ENCODE results near the gene ENTPD2.

Gene ENTPD2

DNA sequence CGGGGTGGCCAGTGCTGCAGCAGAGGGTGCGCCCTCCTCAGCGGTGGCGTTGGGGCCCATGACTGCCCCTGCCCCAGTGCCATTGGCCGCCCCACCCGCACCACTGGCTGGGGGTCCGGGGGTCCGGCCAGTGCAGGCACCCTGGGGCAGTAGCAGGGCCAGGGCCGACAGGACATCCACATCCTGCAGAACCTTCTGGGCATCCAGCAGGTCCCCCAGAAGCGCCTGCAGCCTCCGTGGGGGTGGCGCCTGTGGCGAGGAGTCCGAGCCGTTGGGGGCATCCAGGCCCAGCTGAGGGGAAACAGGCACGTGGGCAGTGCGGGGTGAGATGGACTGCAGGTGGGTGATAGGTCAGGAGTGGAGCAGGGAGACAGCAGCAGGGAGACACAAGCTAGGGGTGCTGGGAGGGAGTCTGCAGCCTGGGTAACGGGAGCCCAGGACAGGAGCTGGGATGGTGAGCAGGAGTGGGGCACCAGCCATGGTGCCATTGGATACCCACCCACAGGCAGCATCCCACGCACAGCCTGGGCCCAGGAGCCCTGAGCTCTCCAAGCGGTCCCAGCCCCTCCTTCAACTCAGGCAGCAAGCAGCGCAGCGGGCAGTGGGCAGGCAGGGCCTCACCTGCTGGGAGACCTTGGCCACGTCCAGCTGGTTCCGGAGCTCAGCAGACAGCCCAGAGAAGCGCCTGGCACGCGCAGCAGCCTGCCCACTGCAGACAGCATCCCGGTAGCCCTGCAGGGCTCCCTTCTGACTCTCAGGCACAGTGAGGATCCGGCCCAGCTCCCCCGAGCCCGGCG is 32.9 kb downstream of the ENTPD2 start:
- DNase-seq (ENCODE audit: low read depth), result no peak
- H3K4me3 ChIP-seq (ENCODE audit: low read depth, low read length), result no peak overlapping the region
- TF ChIP-seq, protein P1, sequence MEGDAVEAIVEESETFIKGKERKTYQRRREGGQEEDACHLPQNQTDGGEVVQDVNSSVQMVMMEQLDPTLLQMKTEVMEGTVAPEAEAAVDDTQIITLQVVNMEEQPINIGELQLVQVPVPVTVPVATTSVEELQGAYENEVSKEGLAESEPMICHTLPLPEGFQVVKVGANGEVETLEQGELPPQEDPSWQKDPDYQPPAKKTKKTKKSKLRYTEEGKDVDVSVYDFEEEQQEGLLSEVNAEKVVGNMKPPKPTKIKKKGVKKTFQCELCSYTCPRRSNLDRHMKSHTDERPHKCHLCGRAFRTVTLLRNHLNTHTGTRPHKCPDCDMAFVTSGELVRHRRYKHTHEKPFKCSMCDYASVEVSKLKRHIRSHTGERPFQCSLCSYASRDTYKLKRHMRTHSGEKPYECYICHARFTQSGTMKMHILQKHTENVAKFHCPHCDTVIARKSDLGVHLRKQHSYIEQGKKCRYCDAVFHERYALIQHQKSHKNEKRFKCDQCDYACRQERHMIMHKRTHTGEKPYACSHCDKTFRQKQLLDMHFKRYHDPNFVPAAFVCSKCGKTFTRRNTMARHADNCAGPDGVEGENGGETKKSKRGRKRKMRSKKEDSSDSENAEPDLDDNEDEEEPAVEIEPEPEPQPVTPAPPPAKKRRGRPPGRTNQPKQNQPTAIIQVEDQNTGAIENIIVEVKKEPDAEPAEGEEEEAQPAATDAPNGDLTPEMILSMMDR (IDR thresholded peaks at IDR 0.05; ENCODE audit: low read depth, low read length, missing control alignments), result no peak

DNA sequence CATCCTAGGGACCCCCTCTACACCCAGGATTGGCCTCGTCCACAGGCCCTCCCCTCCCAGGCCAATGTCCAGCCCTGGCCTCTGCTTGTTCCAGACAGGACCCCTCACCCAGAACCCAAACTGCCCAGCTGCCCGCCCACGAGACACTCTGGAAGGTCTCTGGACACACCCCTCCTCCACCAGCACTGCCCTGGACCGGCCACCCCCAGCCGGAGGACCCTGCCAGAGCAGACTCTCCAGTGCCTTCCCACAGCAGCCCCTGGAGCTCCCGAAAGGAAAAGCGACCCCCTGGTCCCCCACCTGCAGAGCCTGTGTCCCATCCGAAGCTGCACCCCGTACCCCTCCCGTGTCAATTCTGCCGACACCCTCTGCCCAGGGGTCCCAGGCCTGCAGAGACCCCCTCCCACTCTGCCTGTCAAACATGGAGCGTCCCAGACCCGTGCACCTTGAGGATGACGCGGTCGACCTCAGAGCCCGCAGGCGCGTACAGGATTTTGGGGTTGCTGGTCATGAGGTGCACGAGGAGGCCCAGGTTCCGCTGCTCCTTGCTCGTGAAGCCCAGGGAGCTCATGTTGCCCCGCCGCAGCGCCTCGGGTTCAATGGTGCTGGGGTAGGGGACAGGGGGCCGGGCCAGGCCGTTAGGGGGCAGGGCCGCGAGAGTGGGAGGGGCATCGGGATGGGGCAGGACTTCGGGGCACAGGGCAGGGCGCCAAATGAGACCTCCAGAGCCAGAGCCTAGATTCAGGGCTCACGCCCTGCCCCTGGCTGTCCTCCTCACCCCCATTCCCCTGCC is 33.8 kb downstream of the ENTPD2 start:
- no peak for DNase-seq (ENCODE audit: low read depth)
- no peak overlapping the region for H3K4me3 ChIP-seq (ENCODE audit: low read depth, low read length)
- TF ChIP-seq, protein P1 (IDR thresholded peaks at IDR 0.05; ENCODE audit: low read depth, low read length, missing control alignments), result no peak

DNA sequence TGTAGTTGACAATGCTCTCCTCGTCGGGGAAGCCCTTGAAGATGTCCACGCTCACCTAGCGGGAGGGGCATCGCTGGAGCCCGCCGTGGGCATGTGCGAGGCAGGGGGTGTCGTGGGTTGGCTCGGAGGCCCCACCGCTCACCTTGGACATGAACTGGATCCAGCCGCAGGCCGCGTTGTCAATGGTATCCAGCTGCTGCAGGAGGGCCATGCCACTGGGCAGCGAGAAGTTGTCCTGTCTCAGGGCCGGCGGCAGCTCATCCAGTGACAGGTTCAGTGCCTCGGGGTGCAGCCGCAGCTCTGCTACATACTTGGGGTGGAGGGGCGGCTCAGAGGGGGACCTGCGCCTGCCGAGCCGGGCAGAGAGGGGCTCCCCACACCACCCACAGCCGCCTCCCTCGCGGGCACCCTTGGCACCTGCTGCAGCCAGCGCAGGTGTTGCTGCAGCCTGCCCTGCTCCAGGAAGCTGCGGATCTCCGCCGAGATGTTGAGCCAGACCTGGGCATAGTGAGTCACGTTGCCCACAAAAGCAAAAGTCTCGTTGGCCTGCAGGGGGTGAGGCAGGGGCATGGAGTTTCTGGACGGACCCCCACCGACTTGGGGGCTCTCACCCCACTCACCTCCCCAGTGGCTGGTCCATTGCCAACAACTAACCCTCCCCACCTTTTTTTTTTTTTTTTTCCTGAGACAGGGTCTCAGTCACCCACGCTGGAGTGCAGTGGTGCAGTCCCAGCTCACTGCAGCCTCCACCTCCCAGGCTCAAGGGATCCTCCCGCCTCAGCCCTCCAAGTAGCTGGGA is 34.9 kb downstream of the ENTPD2 start:
- TF ChIP-seq, protein P1 (IDR thresholded peaks at IDR 0.05; ENCODE audit: low read depth, low read length, missing control alignments), result no peak

DNA sequence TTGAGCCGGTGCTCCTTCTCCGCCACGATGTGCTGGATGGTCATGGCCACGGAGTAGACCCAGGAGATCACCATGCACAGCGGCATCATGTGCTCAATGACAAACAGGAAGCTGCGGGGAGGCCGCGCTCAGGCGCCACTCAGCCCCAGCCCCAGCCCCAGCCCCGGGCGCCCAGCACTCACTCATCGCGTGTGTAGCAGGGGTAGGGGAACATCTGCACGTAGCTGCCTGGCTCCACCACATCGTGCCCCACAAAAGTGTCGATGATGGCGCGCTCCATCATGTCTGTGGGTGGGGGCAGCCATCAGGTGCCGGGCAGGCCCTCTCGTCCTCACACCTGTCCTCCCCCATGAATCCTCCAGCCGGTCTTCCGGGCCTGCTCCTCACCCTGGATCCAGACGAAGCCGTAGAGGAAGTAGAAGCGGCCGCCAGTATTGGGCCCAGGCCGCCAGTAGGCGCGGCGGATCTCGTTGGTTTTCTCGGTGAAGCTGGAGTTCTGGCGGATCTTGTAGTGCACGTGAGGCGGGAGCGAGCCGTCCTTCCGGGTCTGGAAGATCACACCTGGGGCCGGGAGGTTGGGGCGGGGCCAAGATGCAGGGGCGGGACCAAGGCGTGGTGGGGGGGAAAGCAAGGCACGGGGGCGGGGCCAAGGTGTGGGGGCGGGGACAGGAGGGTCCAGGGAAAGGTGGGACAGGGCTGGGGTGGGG is 35.9 kb downstream of the ENTPD2 start:
- no peak overlapping the region for H3K4me3 ChIP-seq (ENCODE audit: low read depth, low read length)

More for the DNA sequence above, 34.9 kb downstream of the ENTPD2 start:
- H3K4me3 ChIP-seq (ENCODE audit: low read depth, low read length), result no peak overlapping the region
- DNase-seq (ENCODE audit: low read depth), result no peak

DNA sequence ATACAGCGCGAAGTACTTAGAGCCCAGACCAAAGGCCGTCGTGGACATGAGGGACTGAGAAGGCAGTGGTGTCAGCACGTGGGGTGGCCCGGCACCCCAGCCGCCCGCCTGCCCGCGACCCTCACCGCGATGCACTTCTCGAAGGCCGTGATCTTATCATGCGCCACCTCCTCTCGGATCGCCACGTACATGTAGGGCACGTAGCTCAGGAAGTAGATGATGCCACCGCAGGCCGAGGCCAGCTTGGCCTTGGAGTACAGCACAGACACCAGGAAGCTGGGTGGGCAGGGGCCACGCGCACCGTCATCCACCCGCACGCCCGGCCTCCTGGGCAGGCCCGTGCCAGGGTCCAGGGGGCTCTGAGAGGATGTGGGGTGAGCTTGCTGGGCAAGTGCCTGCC is 36.8 kb downstream of the ENTPD2 start:
- no peak for DNase-seq (ENCODE audit: low read depth)
- TF ChIP-seq, protein P1 (IDR thresholded peaks at IDR 0.05; ENCODE audit: low read depth, low read length, missing control alignments), result no peak
- no peak overlapping the region for H3K4me3 ChIP-seq (ENCODE audit: low read depth, low read length)

More for the DNA sequence above, 35.9 kb downstream of the ENTPD2 start:
- TF ChIP-seq, protein P1 (IDR thresholded peaks at IDR 0.05; ENCODE audit: low read depth, low read length, missing control alignments), result no peak
- no peak for DNase-seq (ENCODE audit: low read depth)

DNA sequence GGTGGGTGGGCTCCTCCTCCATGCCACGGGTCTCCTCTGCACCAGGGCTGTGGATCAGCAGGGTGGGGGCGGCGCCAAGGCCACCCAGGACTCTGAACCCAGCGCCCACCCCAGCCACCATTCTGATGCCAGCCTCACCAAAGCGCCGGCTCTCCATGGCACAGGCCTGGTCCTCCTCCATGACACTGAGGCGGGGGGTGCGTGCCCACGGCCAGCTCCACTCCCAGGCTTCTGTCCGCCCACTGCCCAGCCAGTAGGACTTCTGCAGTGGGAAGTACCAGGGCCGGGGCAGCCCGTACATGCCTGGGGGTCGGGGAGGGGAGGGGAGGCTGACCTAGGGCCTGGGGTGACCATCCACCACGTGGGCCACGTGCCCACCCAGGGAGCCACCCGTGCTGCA is 37.4 kb downstream of the ENTPD2 start:
- H3K4me3 ChIP-seq (ENCODE audit: low read depth, low read length), result no peak overlapping the region
- DNase-seq (ENCODE audit: low read depth), result no peak
- TF ChIP-seq, protein P1 (IDR thresholded peaks at IDR 0.05; ENCODE audit: low read depth, low read length, missing control alignments), result no peak

Data from GM12864 (cell line).